ENCODE results near the gene DLGAP1. TPM values are rescaled to one million over a fixed set of nuclear protein-coding genes. Genes with fewer than 3 reads are reported as not detected.

Gene DLGAP1
- total and polyA plus RNA-seq, 2 of the 13 experiments (the other 11 are each of a cell fraction or from before 2014, with no cell fraction given): 0.01 TPM; not detected in 1

DNA sequence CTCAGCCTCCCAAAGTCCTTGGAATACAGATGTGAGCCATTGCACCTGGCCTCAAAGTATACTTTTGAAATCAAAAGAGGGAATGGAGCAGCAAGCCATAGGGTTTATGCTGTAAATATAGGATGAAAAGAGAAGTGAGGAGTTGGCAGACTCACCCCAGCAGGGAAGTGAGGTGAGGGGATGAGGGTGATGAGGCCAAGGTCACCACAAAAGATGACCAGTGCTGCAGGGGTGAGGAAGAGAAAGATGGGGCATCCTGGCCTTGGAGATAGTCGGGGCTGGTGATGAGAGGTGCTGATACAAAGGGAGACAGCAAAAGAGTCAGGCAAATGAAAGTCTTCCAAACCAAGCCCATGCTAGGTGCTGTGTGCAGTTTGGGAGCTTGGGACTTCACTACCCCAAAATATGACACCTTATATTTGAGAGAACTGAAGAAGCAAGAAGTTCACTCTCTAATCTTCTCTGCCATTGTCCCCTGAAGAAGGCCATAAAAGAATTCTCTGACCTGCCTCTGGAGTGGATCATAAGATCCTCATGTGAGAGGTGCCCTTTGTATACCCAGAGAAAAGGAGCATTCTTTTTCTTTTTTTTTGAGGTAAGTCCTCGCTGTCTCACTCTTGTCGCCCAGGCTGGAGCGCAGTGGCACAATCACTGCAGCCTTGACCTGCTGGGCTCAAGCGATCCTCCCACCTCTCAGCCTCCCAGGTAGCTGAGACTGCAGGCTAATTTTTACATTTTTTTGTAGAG lies 974.1 kb downstream of the DLGAP1 start:
- FAIRE-seq: no peak
- intact Hi-C loops (cut with micrococcal nuclease; ENCODE audit: unreplicated experiment): no loop called here
- ATAC-seq: peak; percentile 25
- DNase-seq (ENCODE audit: low spot score): no peak
- H3K79me2 ChIP-seq (ENCODE audit: insufficient read depth, low read length): no peaks in the 10 kb centered on the region
- POLR2A ChIA-PET: interaction anchor here (1.1 kb wide), 1 partner anchor 28 kb away, joined by 3 read pairs; no protein-coding TSS in a partner anchor
- H3K4me3 ChIP-seq (replicated peaks in 1 of 3; ENCODE audit: insufficient read depth in 1 of 3, low read depth in 2 of 3, low read length in 3 of 3): no peak overlapping the region
- peaks cover 0 to 5% of the 10 kb centered on the region in 2 experiments; a peak in 2 of 5 replicates for H3K27me3 ChIP-seq (ENCODE audit: control insufficient read depth in 1 of 2, insufficient read depth in 2 of 2, low read length in 2 of 2)
- BruUV-seq (replicated peaks): no TSS peak
- peaks cover 8% of the 10 kb centered on the region; the same call in 1 of the 2 replicates for H3K4me1 ChIP-seq (ENCODE audit: insufficient read depth, low read length)
- H4K20me1 ChIP-seq (ENCODE audit: insufficient read depth, low read length): no peaks in the 10 kb centered on the region
- H3K27ac ChIP-seq (ENCODE audit: extremely low read length, insufficient read depth, low read length): no peak overlapping the region
- H3K9me3 ChIP-seq (ENCODE audit: low read length): no peaks in the 10 kb centered on the region
- H3K4me2 ChIP-seq (ENCODE audit: low read depth, low read length): no peak overlapping the region
- H3K36me3 ChIP-seq (replicated peaks in 1 of 2; ENCODE audit: control insufficient read depth in 1 of 2, insufficient read depth in 2 of 2, low read length in 2 of 2): no peaks in the 10 kb centered on the region
- no peak overlapping the region for H3K9ac ChIP-seq (ENCODE audit: insufficient read depth, low read depth, low read length)
- TF ChIP-seq SOX6 (IDR thresholded peaks at IDR 0.05) (no peak), SOX6 (CRISPR knock-in tag; IDR thresholded peaks at IDR 0.05) (peak; percentile 22; the same call in 1 of the 2 replicates)
- TF ChIP-seq, protein P1, sequence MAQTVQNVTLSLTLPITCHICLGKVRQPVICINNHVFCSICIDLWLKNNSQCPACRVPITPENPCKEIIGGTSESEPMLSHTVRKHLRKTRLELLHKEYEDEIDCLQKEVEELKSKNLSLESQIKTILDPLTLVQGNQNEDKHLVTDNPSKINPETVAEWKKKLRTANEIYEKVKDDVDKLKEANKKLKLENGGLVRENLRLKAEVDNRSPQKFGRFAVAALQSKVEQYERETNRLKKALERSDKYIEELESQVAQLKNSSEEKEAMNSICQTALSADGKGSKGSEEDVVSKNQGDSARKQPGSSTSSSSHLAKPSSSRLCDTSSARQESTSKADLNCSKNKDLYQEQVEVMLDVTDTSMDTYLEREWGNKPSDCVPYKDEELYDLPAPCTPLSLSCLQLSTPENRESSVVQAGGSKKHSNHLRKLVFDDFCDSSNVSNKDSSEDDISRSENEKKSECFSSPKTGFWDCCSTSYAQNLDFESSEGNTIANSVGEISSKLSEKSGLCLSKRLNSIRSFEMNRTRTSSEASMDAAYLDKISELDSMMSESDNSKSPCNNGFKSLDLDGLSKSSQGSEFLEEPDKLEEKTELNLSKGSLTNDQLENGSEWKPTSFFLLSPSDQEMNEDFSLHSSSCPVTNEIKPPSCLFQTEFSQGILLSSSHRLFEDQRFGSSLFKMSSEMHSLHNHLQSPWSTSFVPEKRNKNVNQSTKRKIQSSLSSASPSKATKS (CRISPR knock-in tag; IDR thresholded peaks at IDR 0.05): no peak
- CTCF ChIA-PET (ENCODE audit: low intra/inter-chr PET ratio, low total read pairs): no interaction called here
- in situ Hi-C loops (cut with HindIII; ENCODE audit: extremely low pct_ligation_motif_present, low pct_unique_long_range_greater_than_20kb): loop anchor here (25.0 kb wide), 1 partner anchor 94 kb away; no protein-coding TSS in a partner anchor
- WGBS (ENCODE audit: low lambda C conversion rate): 32% methylated on average over 5 of the region's 5 CpGs
- H2AFZ ChIP-seq (ENCODE audit: low read length): no peak overlapping the region

GRCh38 chr18:3479978-3480509 lies 975.1 kb downstream of the DLGAP1 start:
- no peaks in the 10 kb centered on the region for H3K36me3 ChIP-seq (replicated peaks in 1 of 2; ENCODE audit: control insufficient read depth in 1 of 2, insufficient read depth in 2 of 2, low read length in 2 of 2)
- H3K9me3 ChIP-seq (ENCODE audit: low read length): no peaks in the 10 kb centered on the region
- no peak overlapping the region for H3K9ac ChIP-seq (ENCODE audit: insufficient read depth, low read depth, low read length)
- no peak overlapping the region for H3K4me3 ChIP-seq (replicated peaks in 1 of 3; ENCODE audit: insufficient read depth in 1 of 3, low read depth in 2 of 3, low read length in 3 of 3)
- peaks cover 8% of the 10 kb centered on the region; the same call in 1 of the 2 replicates for H3K4me1 ChIP-seq (ENCODE audit: insufficient read depth, low read length)
- no peak overlapping the region for H2AFZ ChIP-seq (ENCODE audit: low read length)
- intact Hi-C loops (cut with micrococcal nuclease; ENCODE audit: unreplicated experiment) (no loop called here), in situ Hi-C loops (cut with HindIII; ENCODE audit: extremely low pct_ligation_motif_present, low pct_unique_long_range_greater_than_20kb) (loop anchor here (25.0 kb wide), 1 partner anchor 93 kb away; no protein-coding TSS in a partner anchor)
- H3K79me2 ChIP-seq (ENCODE audit: insufficient read depth, low read length): no peaks in the 10 kb centered on the region
- peaks cover 0 to 5% of the 10 kb centered on the region in 2 experiments; a peak in 2 of 5 replicates for H3K27me3 ChIP-seq (ENCODE audit: control insufficient read depth in 1 of 2, insufficient read depth in 2 of 2, low read length in 2 of 2)
- DNase-seq (ENCODE audit: low spot score) (no peak), FAIRE-seq (no peak), ATAC-seq (no peak)
- H3K27ac ChIP-seq (ENCODE audit: extremely low read length, insufficient read depth, low read length): no peak overlapping the region
- ChIA-PET CTCF (ENCODE audit: low intra/inter-chr PET ratio, low total read pairs) (no interaction called here), POLR2A (interaction anchor here (1.1 kb wide), 1 partner anchor 27 kb away, joined by 3 read pairs; no protein-coding TSS in a partner anchor)
- BruUV-seq (replicated peaks): no TSS peak
- WGBS (ENCODE audit: low lambda C conversion rate): 38% methylated on average over 4 of the region's 5 CpGs
- H4K20me1 ChIP-seq (ENCODE audit: insufficient read depth, low read length): no peaks in the 10 kb centered on the region
- no peak overlapping the region for H3K4me2 ChIP-seq (ENCODE audit: low read depth, low read length)
- TF ChIP-seq ARID2 (CRISPR knock-in tag; IDR thresholded peaks at IDR 0.05; ENCODE audit: borderline replicate concordance) (no peak), ZFP90 (CRISPR knock-in tag; IDR thresholded peaks at IDR 0.05; ENCODE audit: borderline replicate concordance) (no peak), ZNF142 (CRISPR knock-in tag; IDR thresholded peaks at IDR 0.05) (no peak), ZC3H13 (CRISPR knock-in tag; IDR thresholded peaks at IDR 0.05) (no peak)

Measured in HepG2 (cell line).